HEK293 (cell line): Measurements from ENCODE around the gene TLL2.

Experiments used
- CTCF ChIA-PET: fragments of 350-600 bp; formaldehyde crosslinking; extraction: SDS; loops from one replicate; lab custom pipeline; 2021; ENCODE audit warnings: antibody characterized with exemption; lab: Yijun Ruan, JAX
- POLR2A ChIA-PET: fragments of 300-600 bp; formaldehyde crosslinking; extraction: SDS; loops from one replicate; lab custom pipeline; 2020; ENCODE audit warnings: antibody characterized with exemption, inconsistent platforms; lab: Yijun Ruan, JAX
- H3K27ac ChIP-seq: fragments of 200-500 bp; sonication (Bioruptor generic); 2 replicates; pipeline ENCODE4 v1.5.1; 2014; ENCODE audit warnings: low read depth, low read length, control low read depth, inconsistent platforms; ENCODE audit errors: extremely low read depth
- H3K36me3 ChIP-seq, 2 experiments: fragments of 200-500 bp in 1 of 2; sonication (Bioruptor generic) in 1 of 2; 1 replicate in 1 of 2; 2 replicates in 1 of 2; pipeline ENCODE4 v1.5.1; 2014 to 2017; ENCODE audit warnings: inconsistent platforms in 2 of 2, low read length in 2 of 2; ENCODE audit not compliant: control insufficient read depth in 2 of 2, insufficient read depth in 1 of 2
- H3K4me1 ChIP-seq: fragments of 200-500 bp; sonication (Bioruptor generic); 2 replicates; pipeline ENCODE4 v1.5.1; 2014; ENCODE audit warnings: mild to moderate bottlenecking, low read length, inconsistent platforms; ENCODE audit not compliant: control insufficient read depth, insufficient read depth
- H3K4me3 ChIP-seq: 2 replicates; pipeline ENCODE4 v1.5.1; 2011; ENCODE audit warnings: low read depth, mild to moderate bottlenecking, control low read depth, low read length, moderate library complexity
- H3K9me3 ChIP-seq: fragments of 200-500 bp; sonication (Bioruptor generic); 2 replicates; pipeline ENCODE4 v1.5.1; 2014; ENCODE audit warnings: low read depth, low read length, inconsistent platforms; ENCODE audit not compliant: control insufficient read depth, insufficient read depth
- MYNN ChIP-seq: fragments of 450-650 bp; formaldehyde crosslinking; IDR thresholded peaks from 2 replicates; pipeline ENCODE4 v1.5.1; 2016; ENCODE audit warnings: missing biosample characterization, missing genetic modification characterization, borderline replicate concordance
- PBX3 ChIP-seq: sonication (generic); formaldehyde crosslinking; IDR thresholded peaks from 2 replicates; pipeline ENCODE4 v1.8.1; 2022; ENCODE audit warnings: mild to moderate bottlenecking, moderate library complexity, missing genetic modification reagents
- ZBTB49 ChIP-seq: fragments of 450-650 bp; formaldehyde crosslinking; IDR thresholded peaks from 2 replicates; pipeline ENCODE4 v1.5.1; 2016; ENCODE audit warnings: missing biosample characterization, missing genetic modification characterization, low read depth
- ZNF157 ChIP-seq: fragments of 450-650 bp; formaldehyde crosslinking; IDR thresholded peaks from 2 replicates; pipeline ENCODE4 v1.5.1; 2016; ENCODE audit warnings: missing biosample characterization, missing genetic modification characterization
- ZNF426 ChIP-seq: fragments of 450-650 bp; formaldehyde crosslinking; IDR thresholded peaks from 2 replicates; pipeline ENCODE4 v1.5.1; 2017; ENCODE audit warnings: missing biosample characterization, missing genetic modification characterization, mild to moderate bottlenecking, inconsistent platforms, moderate library complexity
- ZNF449 ChIP-seq: fragments of 450-650 bp; formaldehyde crosslinking; IDR thresholded peaks from 2 replicates; pipeline ENCODE4 v1.5.1; 2017; ENCODE audit warnings: missing biosample characterization, mild to moderate bottlenecking, missing genetic modification characterization, moderate library complexity
- ZNF530 ChIP-seq: fragments of 450-650 bp; formaldehyde crosslinking; IDR thresholded peaks from 2 replicates; pipeline ENCODE4 v1.5.1; 2016; ENCODE audit warnings: low read depth, missing biosample characterization, missing genetic modification characterization
- ZNF548 ChIP-seq: fragments of 450-650 bp; formaldehyde crosslinking; IDR thresholded peaks from 2 replicates; pipeline ENCODE4 v1.5.1; 2016; ENCODE audit warnings: missing biosample characterization, missing genetic modification characterization
- ZNF596 ChIP-seq: fragments of 450-650 bp; IDR thresholded peaks from 2 replicates; pipeline ENCODE4 v1.5.0; 2018; ENCODE audit warnings: missing biosample characterization, mild to moderate bottlenecking, missing genetic modification characterization, moderate library complexity
- ZNF623 ChIP-seq: fragments of 450-650 bp; formaldehyde crosslinking; IDR thresholded peaks from 2 replicates; pipeline ENCODE4 v1.5.1; 2016; ENCODE audit warnings: missing biosample characterization, missing genetic modification characterization
- ZNF624 ChIP-seq: fragments of 450-650 bp; formaldehyde crosslinking; IDR thresholded peaks from 2 replicates; pipeline ENCODE4 v1.5.1; 2017; ENCODE audit warnings: missing biosample characterization, missing genetic modification characterization
- ZNF664 ChIP-seq: fragments of 450-650 bp; formaldehyde crosslinking; IDR thresholded peaks from 2 replicates; pipeline ENCODE4 v1.5.1; 2016; ENCODE audit warnings: missing biosample characterization, missing genetic modification characterization
- ZNF701 ChIP-seq: fragments of 450-650 bp; formaldehyde crosslinking; IDR thresholded peaks from 2 replicates; pipeline ENCODE4 v1.5.1; 2016; ENCODE audit warnings: missing biosample characterization, missing genetic modification characterization
- ZNF837 ChIP-seq: fragments of 450-650 bp; formaldehyde crosslinking; IDR thresholded peaks from 2 replicates; pipeline ENCODE4 v1.5.1; 2016; ENCODE audit warnings: missing biosample characterization, missing genetic modification characterization
- TF ChIP-seq, protein P1 (sequence below): fragments of 450-650 bp; IDR thresholded peaks from 2 replicates; pipeline ENCODE4 v1.5.1; 2018; ENCODE audit warnings: missing biosample characterization, missing genetic modification characterization

Gene TLL2

GRCh38 chr10:96342402-96342801 is 171.3 kb downstream of the TLL2 start:
- Histone ChIP-seq H3K4me1 (no peaks in the 10 kb centered on the region), H3K4me3 (no peak overlapping the region)
- POLR2A ChIA-PET: no interaction called here
- no peak for TF ChIP-seq PBX3 (CRISPR knock-in tag)
- no peak for TF ChIP-seq ZNF157 (tag by site-specific recombination)
- no peak for TF ChIP-seq ZNF449 (tag by site-specific recombination)
- no peak for TF ChIP-seq ZNF596
- no peak for TF ChIP-seq ZNF701 (tag by site-specific recombination)
- TF ChIP-seq ZNF548 (tag by site-specific recombination): no peak
- no peak for TF ChIP-seq ZNF624 (tag by site-specific recombination)
- TF ChIP-seq, protein P1, sequence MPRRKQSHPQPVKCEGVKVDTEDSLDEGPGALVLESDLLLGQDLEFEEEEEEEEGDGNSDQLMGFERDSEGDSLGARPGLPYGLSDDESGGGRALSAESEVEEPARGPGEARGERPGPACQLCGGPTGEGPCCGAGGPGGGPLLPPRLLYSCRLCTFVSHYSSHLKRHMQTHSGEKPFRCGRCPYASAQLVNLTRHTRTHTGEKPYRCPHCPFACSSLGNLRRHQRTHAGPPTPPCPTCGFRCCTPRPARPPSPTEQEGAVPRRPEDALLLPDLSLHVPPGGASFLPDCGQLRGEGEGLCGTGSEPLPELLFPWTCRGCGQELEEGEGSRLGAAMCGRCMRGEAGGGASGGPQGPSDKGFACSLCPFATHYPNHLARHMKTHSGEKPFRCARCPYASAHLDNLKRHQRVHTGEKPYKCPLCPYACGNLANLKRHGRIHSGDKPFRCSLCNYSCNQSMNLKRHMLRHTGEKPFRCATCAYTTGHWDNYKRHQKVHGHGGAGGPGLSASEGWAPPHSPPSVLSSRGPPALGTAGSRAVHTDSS (tag by site-specific recombination): no peak
- no peak for TF ChIP-seq ZNF426 (tag by site-specific recombination)
- TF ChIP-seq ZNF837 (tag by site-specific recombination): no peak
- no peak for TF ChIP-seq MYNN (tag by site-specific recombination)
- TF ChIP-seq ZNF664 (tag by site-specific recombination): no peak
- TF ChIP-seq, all 188 proteins: peak for 0
- no peaks in the 10 kb centered on the region for H3K36me3 ChIP-seq
- H3K27ac ChIP-seq: no peak overlapping the region
- CTCF ChIA-PET: interaction anchor here (1.1 to 1.7 kb wide), 2 partner anchors 113 to 325 kb away, joined by 3 to 4 read pairs; no protein-coding TSS in a partner anchor
- H3K9me3 ChIP-seq: no peaks in the 10 kb centered on the region

GRCh38 chr10:96341219-96342182 is 172.2 kb downstream of the TLL2 start:
- Histone ChIP-seq H3K36me3 (no peaks in the 10 kb centered on the region), H3K4me3 (no peak overlapping the region), H3K27ac (no peak overlapping the region), H3K9me3 (no peaks in the 10 kb centered on the region), H3K4me1 (no peaks in the 10 kb centered on the region)
- ChIA-PET CTCF (interaction anchor here (0.5 to 5.9 kb wide), 34 partner anchors 8 to 1329 kb away, joined by 3 to 48 read pairs (median 4); no protein-coding TSS in a partner anchor), POLR2A (no interaction called here)
- TF ChIP-seq ZNF530 (tag by site-specific recombination) (no peak), ZNF623 (tag by site-specific recombination) (0 out of 2 replicates have a peak, but pooled peaks have one; percentile 26), ZBTB49 (tag by site-specific recombination) (no peak)
